SU-DHL-6 (cell line): Measurements from ENCODE around the gene RPL22L1.
"Not testable (repeated sequence)": the region's sequence is repeated elsewhere in the genome, so short reads cannot be mapped to it uniquely, and the experiment has no call there.

Experiments
- H2AFZ ChIP-seq: fragments of 200-600 bp; sonication (generic); 2 replicates; pipeline ENCODE4 v1.6.1; 2014; ENCODE audit warnings: low read depth, mild to moderate bottlenecking, moderate library complexity, mixed read lengths, antibody characterized with exemption, low read length; ENCODE audit not compliant: severe bottlenecking
- H3F3A ChIP-seq: fragments of 200-600 bp; shearing (Covaris generic); 2 replicates; pipeline ENCODE4 v1.6.0; 2016; ENCODE audit warnings: antibody characterized with exemption, mild to moderate bottlenecking; ENCODE audit not compliant: insufficient read depth
- H3K27ac ChIP-seq: fragments of 200-600 bp; sonication (generic); 2 replicates; pipeline ENCODE4 v1.5.1; 2016; ENCODE audit warnings: low read depth, mild to moderate bottlenecking, low read length, moderate library complexity, mixed read lengths
- H3K27me3 ChIP-seq: fragments of 200-600 bp; sonication (generic), shearing (Covaris generic); 2 replicates; pipeline ENCODE4 v1.6.0; 2014; ENCODE audit warnings: mild to moderate bottlenecking, low read length
- H3K36me3 ChIP-seq: fragments of 200-600 bp; sonication (generic); 2 replicates; pipeline ENCODE4 v1.6.1; 2014; ENCODE audit warnings: mild to moderate bottlenecking, low read length, mixed read lengths
- H3K4me2 ChIP-seq: fragments of 300-600, 200-600 bp; shearing (Covaris generic), sonication (generic); 2 replicates; pipeline ENCODE4 v1.6.0; 2014; ENCODE audit warnings: low read length, low read depth, mild to moderate bottlenecking; ENCODE audit not compliant: poor library complexity, severe bottlenecking
- H3K4me3 ChIP-seq: fragments of 200-600 bp; sonication (generic); 2 replicates; pipeline ENCODE4 v1.5.1; 2014; ENCODE audit warnings: antibody characterized with exemption, low read length, mild to moderate bottlenecking, mixed read lengths; ENCODE audit not compliant: insufficient read depth, poor library complexity, severe bottlenecking
- H3K79me2 ChIP-seq: fragments of 200-600 bp; sonication (generic); 2 replicates; pipeline ENCODE4 v1.6.1; 2014; ENCODE audit warnings: mild to moderate bottlenecking, low read length, moderate library complexity; ENCODE audit not compliant: insufficient read depth
- H3K9ac ChIP-seq: fragments of 200-600 bp; sonication (generic); 2 replicates; pipeline ENCODE4 v1.7.0; 2014; ENCODE audit warnings: mild to moderate bottlenecking, low read length
- H3K9me2 ChIP-seq: fragments of 200-600 bp; sonication (generic); replicated peaks from 2 replicates; pipeline ENCODE4 v1.6.1; 2014; ENCODE audit warnings: low read length; ENCODE audit not compliant: insufficient read depth
- H3K9me3 ChIP-seq: fragments of 200-600 bp; sonication (generic); 2 replicates; pipeline ENCODE4 v1.6.1; 2014; ENCODE audit warnings: low read length, mixed read lengths; ENCODE audit not compliant: insufficient read depth
- H4K20me1 ChIP-seq: fragments of 200-600 bp; sonication (generic); 2 replicates; pipeline ENCODE4 v1.6.1; 2014; ENCODE audit warnings: low read depth, mild to moderate bottlenecking, antibody characterized with exemption, low read length, moderate library complexity, mixed read lengths
- CTCF ChIP-seq: fragments of 200-600 bp; sonication (generic); IDR thresholded peaks from one replicate; pipeline ENCODE4 v1.5.1; 2017; ENCODE audit warnings: antibody characterized with exemption, mild to moderate bottlenecking, low read length, moderate library complexity; ENCODE audit not compliant: insufficient read depth, poor library complexity, severe bottlenecking
- EZH2phosphoT487 ChIP-seq: fragments of 200-600 bp; sonication (generic), shearing (Covaris generic); conservative IDR thresholded peaks from 2 replicates; pipeline ENCODE4 v1.6.1; 2018; ENCODE audit warnings: mild to moderate bottlenecking, antibody characterized with exemption, low read length, moderate library complexity, mixed read lengths

Gene RPL22L1

GRCh38 chr3:170826047-170826446 lies 43.9 kb downstream of the RPL22L1 start:
- no peak overlapping the region for H3K9ac ChIP-seq
- H4K20me1 ChIP-seq: no peaks in the 10 kb centered on the region
- H3K9me2 ChIP-seq: no peaks in the 10 kb centered on the region
- no peaks in the 10 kb centered on the region for H3K36me3 ChIP-seq
- H2AFZ ChIP-seq: no peak overlapping the region
- H3F3A ChIP-seq: no peaks in the 10 kb centered on the region
- no peak overlapping the region for H3K4me3 ChIP-seq
- no peaks in the 10 kb centered on the region for H3K9me3 ChIP-seq
- no peaks in the 10 kb centered on the region for H3K79me2 ChIP-seq
- no peak overlapping the region for H3K27ac ChIP-seq
- TF ChIP-seq EZH2phosphoT487: no peak
- TF ChIP-seq CTCF: no peak
- no peak overlapping the region for H3K4me2 ChIP-seq
- no peaks in the 10 kb centered on the region for H3K27me3 ChIP-seq

DNA sequence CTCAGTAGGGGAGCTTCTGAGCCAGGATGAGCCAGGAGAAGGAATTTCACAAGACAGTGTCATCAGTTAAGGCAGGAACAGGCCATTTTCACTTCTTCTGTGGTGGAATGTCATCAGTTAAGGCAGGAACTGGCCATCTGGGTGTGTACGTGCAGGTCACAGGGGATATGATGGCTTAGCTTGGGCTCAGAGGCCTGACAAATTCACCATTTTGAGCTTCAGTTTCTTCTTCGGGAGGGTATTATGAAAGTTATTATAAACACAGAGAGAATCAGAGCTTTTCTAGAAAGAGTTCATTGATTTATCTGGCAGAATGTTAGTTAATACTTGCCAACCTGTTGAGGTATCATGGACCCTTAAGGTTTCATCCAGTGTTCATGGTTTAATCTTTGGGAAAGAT lies 46.4 kb downstream of the RPL22L1 start:
- not testable (repeated sequence) for H3K4me3 ChIP-seq, H3K9me3 ChIP-seq, H4K20me1 ChIP-seq, H3K36me3 ChIP-seq, H3K27ac ChIP-seq, H2AFZ ChIP-seq, H3K9ac ChIP-seq, H3K9me2 ChIP-seq, H3F3A ChIP-seq, H3K27me3 ChIP-seq, H3K79me2 ChIP-seq, H3K4me2 ChIP-seq

DNA sequence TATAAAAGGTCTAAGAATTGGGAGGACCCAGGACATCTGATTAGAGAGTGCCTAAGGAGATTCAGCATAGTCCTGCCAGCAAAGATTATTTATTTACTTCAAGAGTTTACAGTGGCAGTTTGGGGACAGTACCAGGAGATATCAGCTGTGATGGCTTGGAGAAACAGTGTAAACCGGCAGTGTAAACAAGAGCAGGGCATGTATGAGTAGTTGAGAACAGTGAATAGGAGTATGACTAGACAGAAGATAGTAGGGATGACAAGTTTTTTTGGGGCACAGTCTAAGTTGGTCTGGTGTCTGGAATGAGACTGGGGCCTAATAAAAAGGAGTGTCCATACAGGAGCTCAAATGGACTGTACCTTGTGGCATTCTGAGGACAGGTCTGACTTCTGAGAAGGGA lies 51.7 kb downstream of the RPL22L1 start:
- H3F3A ChIP-seq, H3K9me2 ChIP-seq, H3K4me2 ChIP-seq, H3K9me3 ChIP-seq, H3K27ac ChIP-seq, H3K27me3 ChIP-seq, H4K20me1 ChIP-seq, H3K79me2 ChIP-seq, H2AFZ ChIP-seq, H3K36me3 ChIP-seq, H3K4me3 ChIP-seq, H3K9ac ChIP-seq: not testable (repeated sequence)

DNA sequence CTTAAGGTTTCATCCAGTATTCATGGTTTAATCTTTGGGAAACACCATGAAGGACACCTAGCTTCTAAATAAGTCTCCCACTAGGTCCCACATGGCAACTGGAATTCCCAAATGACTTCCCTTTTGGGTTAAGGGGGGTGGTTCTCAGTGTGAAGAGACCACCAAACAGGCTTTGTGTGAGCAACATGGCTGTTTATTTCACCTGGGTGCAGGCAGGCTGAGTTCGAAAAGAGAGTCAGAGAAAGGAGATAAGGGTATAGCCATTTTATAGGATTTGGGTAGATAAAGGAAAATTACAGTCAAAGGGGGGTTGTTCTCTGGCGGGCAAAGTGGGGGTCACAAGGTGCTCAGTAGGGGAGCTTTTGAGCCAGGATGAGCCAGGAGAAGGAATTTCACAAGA lies 52.5 kb downstream of the RPL22L1 start:
- not testable (repeated sequence) for H3K36me3 ChIP-seq, H3K9me3 ChIP-seq, H2AFZ ChIP-seq, H3F3A ChIP-seq, H4K20me1 ChIP-seq, H3K9me2 ChIP-seq, H3K4me3 ChIP-seq, H3K79me2 ChIP-seq, H3K4me2 ChIP-seq, H3K27ac ChIP-seq, H3K9ac ChIP-seq, H3K27me3 ChIP-seq

GRCh38 chr3:170816841-170817240 lies 53.2 kb downstream of the RPL22L1 start:
- Histone ChIP-seq H3F3A (no peaks in the 10 kb centered on the region), H3K36me3 (no peaks in the 10 kb centered on the region), H4K20me1 (no peaks in the 10 kb centered on the region), H2AFZ (no peak overlapping the region), H3K4me3 (no peak overlapping the region), H3K27me3 (no peaks in the 10 kb centered on the region), H3K79me2 (no peaks in the 10 kb centered on the region), H3K27ac (no peak overlapping the region), H3K9ac (no peak overlapping the region), H3K4me2 (no peak overlapping the region), H3K9me2 (no peaks in the 10 kb centered on the region), H3K9me3 (no peaks in the 10 kb centered on the region)
- TF ChIP-seq CTCF (no peak), EZH2phosphoT487 (no peak)
